Gastrocnemius medialis (tissue), 4 donors: ENCODE results near the gene NAA10. TPM values are rescaled to one million over a fixed set of nuclear protein-coding genes. Genes with fewer than 3 reads are reported as not detected.

Source experiments
- ATAC-seq, 2 donors: fragments of 150-250 bp; one replicate each; pipeline ENCODE4 v1.9.1; 2016
- DNase-seq, 2 donors: peaks; one replicate each; pipeline ENCODE4 v3.0.0-alpha.2; 2019
- H3K27ac ChIP-seq, 4 donors: fragments of 200-600 bp; sonication (generic); 1 replicate in 1 of 4; 2 replicates in 3 of 4; pipeline ENCODE4 v1.5.1; 2016 to 2018; ENCODE audit warnings: mild to moderate bottlenecking in 2 of 4, moderate library complexity in 1 of 4
- H3K27me3 ChIP-seq, 3 donors: fragments of 200-600 bp; sonication (generic) in 2 of 3; 1 replicate in 1 of 3; 2 replicates in 2 of 3; pipeline versions ENCODE4 v1.5.1 to v1.6.0; 2016 to 2019; ENCODE audit warnings: mild to moderate bottlenecking in 1 of 3, moderate library complexity in 1 of 3
- H3K36me3 ChIP-seq, 2 donors: fragments of 200-600 bp; sonication (generic) in 1 of 2; one replicate each; pipeline ENCODE4 v1.5.1; 2017 to 2018
- H3K4me1 ChIP-seq, 2 donors: fragments of 200-600 bp; sonication (generic) in 1 of 2; one replicate each; pipeline ENCODE4 v1.5.1; 2016 to 2017; ENCODE audit warnings: mild to moderate bottlenecking in 2 of 2
- H3K4me3 ChIP-seq, 4 donors: fragments of 200-600 bp; sonication (generic) in 3 of 4; 1 replicate in 1 of 4; 2 replicates in 3 of 4; pipeline ENCODE4 v1.5.1; 2016 to 2019; ENCODE audit warnings: mild to moderate bottlenecking in 2 of 4
- H3K9me3 ChIP-seq, 3 donors: fragments of 200-600 bp; sonication (generic) in 2 of 3; 1 replicate in 1 of 3; 2 replicates in 2 of 3; pipeline ENCODE4 v1.5.1; 2016 to 2019
- CTCF ChIP-seq, 5 experiments: fragments of 450-650 bp in 3 of 5; fragments of 200-600 bp in 2 of 5; sonication (generic) in 2 of 5; IDR thresholded peaks in 4 of 5; conservative IDR thresholded peaks in 1 of 5; 1 replicate in 4 of 5; 2 replicates in 1 of 5; pipeline ENCODE4 v1.5.1; 2016 to 2019; ENCODE audit warnings: antibody characterized with exemption in 5 of 5, mild to moderate bottlenecking in 3 of 5, moderate library complexity in 3 of 5
- POLR2A ChIP-seq, 2 donors: fragments of 450-650 bp; IDR thresholded peaks; one replicate each; pipeline ENCODE4 v1.6.1; 2017; ENCODE audit warnings: antibody characterized with exemption in 2 of 2, mild to moderate bottlenecking in 2 of 2, moderate library complexity in 2 of 2
- in situ Hi-C, 4 donors: fragments of 200-750 bp; cut with MboI; loops; one replicate each; pipeline versions ENCODE4 v1.15.0 to v1.8.0; 2017; ENCODE audit warnings: low sequenced_read_pairs in 4 of 4
- intact Hi-C: fragments of 100-400 bp; cut with DNase I; formaldehyde crosslinking; loops from one replicate; pipeline ENCODE4 v1.15.1; 2023; ENCODE audit warnings: low total_unique reads
- total RNA-seq, 4 donors: library from RNA; depleted of rRNA; stranded (reverse); fragments of >200 nt; gene quantifications; one replicate each; pipeline versions ENCODE4 v1.1.0 to v1.2.3, GENCODE V29; 2016

Gene NAA10
- total RNA-seq, 4 donors from 2014 or later: 76.3 to 175 (median 111) TPM

DNA sequence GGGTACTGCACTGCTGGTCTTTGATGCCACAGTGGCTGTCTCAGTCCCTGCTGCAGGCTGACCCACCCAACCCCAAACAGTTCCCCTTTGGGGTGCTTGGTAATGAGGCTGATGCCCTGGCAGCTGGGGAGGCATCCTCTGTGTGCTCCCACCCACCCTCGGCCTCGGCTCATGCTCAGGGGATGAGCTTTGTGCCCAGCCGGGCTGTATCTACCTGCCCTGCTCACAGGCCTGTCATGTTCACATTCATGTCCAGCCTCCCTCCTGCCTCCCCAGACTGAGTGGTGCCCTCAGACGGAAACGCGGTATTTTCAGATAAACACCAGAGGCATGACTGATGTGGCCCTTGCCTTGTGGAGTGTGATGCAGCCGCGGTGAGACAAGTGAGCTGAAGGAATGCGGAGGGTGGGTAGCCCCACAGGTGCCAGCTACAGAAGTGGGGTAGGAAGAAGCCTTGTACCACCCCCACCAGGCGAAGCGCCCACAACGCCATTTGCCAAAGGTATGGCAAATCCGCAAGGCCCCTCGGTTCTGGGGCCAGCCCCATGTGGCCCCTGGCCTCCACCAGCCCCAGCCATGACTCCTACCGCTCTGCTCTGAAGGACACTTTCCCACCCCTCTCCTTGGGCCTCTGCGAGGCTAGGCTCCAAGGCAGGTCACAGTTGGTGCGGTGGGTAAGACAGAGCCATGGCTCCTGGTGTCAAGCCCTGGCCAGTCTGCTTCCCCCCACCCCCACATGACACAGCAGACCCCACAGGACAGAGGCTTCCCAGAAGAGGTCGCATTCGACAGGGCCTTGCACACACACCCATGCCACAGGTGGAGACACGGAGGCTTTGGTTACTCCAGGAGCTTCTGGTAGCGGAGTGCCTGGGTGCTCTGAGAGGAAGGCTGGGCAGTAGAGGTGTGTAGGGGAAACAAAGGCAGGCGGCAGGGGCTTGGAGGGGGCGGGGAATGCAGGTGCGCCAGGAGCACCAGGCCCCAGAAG lies 11.4 kb upstream of the NAA10 start:
- no peaks in the 10 kb centered on the region for H3K4me1 ChIP-seq
- H3K9me3 ChIP-seq: no peaks in the 10 kb centered on the region
- ATAC-seq (no peak), DNase-seq (no peak)
- in situ Hi-C loops (loop anchor here in 1 of 4 donors (25.0 kb wide), 1 partner anchor 159 kb away; the partner anchor contains the start of genes IDH3G, SRPK3 and SSR4), intact Hi-C loops (no loop called here)
- H3K36me3 ChIP-seq: peaks cover 0 to 29% of the 10 kb centered on the region in 2 donors
- H3K4me3 ChIP-seq: no peak overlapping the region
- TF ChIP-seq CTCF (IDR thresholded peaks at IDR 0.05 in 4 of 5, conservative IDR thresholded peaks at IDR 0.05 in 1 of 5): no peak
- TF ChIP-seq POLR2A (IDR thresholded peaks at IDR 0.05): no peak
- H3K27me3 ChIP-seq: no peaks in the 10 kb centered on the region
- H3K27ac ChIP-seq: no peak overlapping the region

- in situ Hi-C loops: loop anchor here in 1 of 4 donors (25.0 kb wide), 1 partner anchor 157 kb away; the partner anchor contains the start of genes IDH3G, SRPK3 and SSR4
- intact Hi-C loops: no loop called here
- Histone ChIP-seq H3K9me3 (no peaks in the 10 kb centered on the region), H3K36me3 (peaks cover 0 to 15% of the 10 kb centered on the region in 2 donors), H3K4me3 (peak overlapping the region in 1 of 4 donors; percentile 38), H3K4me1 (no peaks in the 10 kb centered on the region), H3K27ac (peak overlapping the region in 1 of 4 donors; percentile 41), H3K27me3 (no peaks in the 10 kb centered on the region)
- TF ChIP-seq CTCF (IDR thresholded peaks at IDR 0.05 in 4 of 5, conservative IDR thresholded peaks at IDR 0.05 in 1 of 5) (no peak), POLR2A (IDR thresholded peaks at IDR 0.05) (no peak)
- ATAC-seq: no peak
- no peak for DNase-seq
Measured at GRCh38 chrX:153944800-153945150, 9.9 kb upstream of the NAA10 start.

DNA sequence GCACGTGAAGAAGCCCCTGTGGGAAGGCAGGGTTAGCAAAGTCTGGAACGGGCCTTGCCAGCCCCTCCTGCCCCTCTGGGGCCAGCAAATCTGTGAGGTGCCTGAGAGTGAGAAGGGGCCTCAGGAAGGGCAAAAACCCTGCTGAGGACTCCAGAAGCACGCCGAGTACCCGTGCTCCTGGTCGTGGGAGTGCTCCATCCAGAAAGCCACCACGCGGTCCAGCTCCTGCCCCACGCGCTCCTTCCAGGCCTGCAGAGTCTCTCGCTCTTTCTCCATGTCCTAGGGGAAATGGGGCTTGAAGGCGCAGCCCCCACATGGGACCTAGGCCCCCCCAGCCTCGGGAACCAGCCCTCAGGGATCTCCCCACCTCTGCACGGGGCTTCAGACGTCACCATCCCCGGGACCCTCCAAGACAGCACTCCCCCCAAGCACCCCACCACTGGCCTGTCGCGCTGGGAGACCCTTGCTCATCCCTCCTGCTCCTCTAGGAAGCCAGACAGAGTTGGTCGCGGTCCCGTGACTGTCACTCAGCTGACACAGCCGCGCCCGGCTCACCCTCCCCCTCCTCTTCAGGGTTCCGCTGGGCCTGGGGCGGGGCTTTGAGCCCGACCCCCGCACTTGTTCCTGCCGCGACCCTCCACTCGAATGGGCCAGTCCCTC lies 9.4 kb upstream of the NAA10 start, which contains the start of gene RENBP:
TSS of gene RENBP (minus strand) at position 504 of the 660 bp plus-strand sequence. CDS start at position 471, 33 bp downstream.
- H3K27me3 ChIP-seq: no peaks in the 10 kb centered on the region
- no peaks in the 10 kb centered on the region for H3K9me3 ChIP-seq
- peaks cover 0 to 9% of the 10 kb centered on the region in 2 donors for H3K36me3 ChIP-seq
- peak in 1 of 2 donors; percentile 21 for ATAC-seq
- intact Hi-C loops: no loop called here
- peak in 1 of 2 donors; percentile 34 for DNase-seq
- H3K27ac ChIP-seq: peak within 1 kb of the TSS in 1 of 4 donors; percentile 41
- H3K4me1 ChIP-seq: no peaks in the 10 kb centered on the region
- in situ Hi-C loops: loop anchor here in 1 of 4 donors (25.0 kb wide), 1 partner anchor 157 kb away; the partner anchor contains the start of genes IDH3G, SRPK3 and SSR4
- peak within 1 kb of the TSS in 3 of 4 donors; percentile 5 to 38 (median 33) for H3K4me3 ChIP-seq
- TF ChIP-seq CTCF (IDR thresholded peaks at IDR 0.05 in 4 of 5, conservative IDR thresholded peaks at IDR 0.05 in 1 of 5) (no peak), POLR2A (IDR thresholded peaks at IDR 0.05) (no peak)

DNA sequence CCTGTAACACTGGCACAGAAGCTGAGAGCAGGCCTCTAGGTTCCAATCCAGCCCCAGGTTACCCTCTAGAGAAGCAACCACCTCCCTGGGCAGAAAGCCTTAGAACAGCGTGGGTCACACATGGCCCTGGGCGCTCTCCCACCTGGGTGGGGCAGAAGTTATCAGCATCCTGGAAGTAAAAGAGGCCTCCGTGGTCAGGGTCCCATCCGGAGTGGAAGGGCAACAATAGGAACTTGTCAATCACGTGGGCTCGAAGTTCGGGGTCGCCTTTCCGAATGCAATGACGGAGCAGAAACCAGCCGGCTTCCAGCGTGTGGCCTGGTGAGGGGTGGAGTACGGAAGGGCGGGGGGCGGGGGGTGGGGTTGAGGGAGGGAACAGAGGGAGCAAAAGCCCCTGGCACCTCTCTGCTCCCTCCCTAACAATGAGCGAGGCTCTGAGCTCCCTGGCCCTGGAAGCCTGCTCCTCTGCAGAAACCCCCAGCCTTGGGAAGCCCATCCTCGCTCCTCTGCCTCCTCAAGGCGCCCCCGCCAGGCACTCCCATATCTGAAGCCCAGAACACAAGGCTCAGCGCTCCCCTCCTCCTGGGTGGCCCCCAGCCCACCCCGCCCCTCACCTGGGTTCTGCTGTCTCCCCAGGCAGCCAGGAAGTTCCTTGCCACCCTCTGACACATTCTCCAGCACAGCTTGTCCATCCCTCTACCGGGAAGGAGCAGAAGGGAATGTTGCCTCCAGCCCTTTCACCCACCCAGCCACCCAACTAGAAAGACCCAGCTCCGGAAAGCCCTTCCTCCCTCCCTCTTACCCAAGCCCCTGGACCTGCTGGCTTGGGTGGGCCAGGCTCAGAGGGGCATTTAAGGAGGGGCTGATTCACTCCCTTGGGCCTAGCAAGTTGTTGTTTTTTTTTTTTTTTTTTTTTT lies 6.8 kb upstream of the NAA10 start:
- DNase-seq (no peak), ATAC-seq (no peak)
- Histone ChIP-seq H3K4me1 (no peaks in the 10 kb centered on the region), H3K27me3 (no peaks in the 10 kb centered on the region), H3K27ac (no peak overlapping the region), H3K4me3 (no peak overlapping the region), H3K9me3 (no peaks in the 10 kb centered on the region), H3K36me3 (no peaks in the 10 kb centered on the region)
- intact Hi-C loops (no loop called here), in situ Hi-C loops (loop anchor here in 1 of 4 donors (25.0 kb wide), 1 partner anchor 154 kb away; the partner anchor contains the start of genes IDH3G, SRPK3 and SSR4)
- TF ChIP-seq POLR2A (IDR thresholded peaks at IDR 0.05): no peak
- TF ChIP-seq CTCF (IDR thresholded peaks at IDR 0.05 in 4 of 5, conservative IDR thresholded peaks at IDR 0.05 in 1 of 5): no peak
